ENCODE data around the gene MORC1. TPM values are rescaled to one million over a fixed set of nuclear protein-coding genes. Genes with fewer than 3 reads are reported as not detected.

The MORC1 gene
- total RNA-seq, 2 donors from 2014 or later: not detected

GRCh38 chr3:109066864-109067263 lies 51.1 kb downstream of the MORC1 start:
- H3K36me3 ChIP-seq: no peaks in the 10 kb centered on the region
- no peak for TF ChIP-seq CTCF (IDR thresholded peaks at IDR 0.05)
- no peak overlapping the region for H3K27ac ChIP-seq
- H3K4me1 ChIP-seq: peaks cover 0 to 6% of the 10 kb centered on the region in 2 donors
- no peaks in the 10 kb centered on the region for H3K9me3 ChIP-seq
- DNase-seq (ENCODE audit: low spot score): no peak
- H3K4me3 ChIP-seq: no peak overlapping the region
- no peaks in the 10 kb centered on the region for H3K27me3 ChIP-seq

GRCh38 chr3:109059264-109059663 lies 58.7 kb downstream of the MORC1 start:
- Histone ChIP-seq H3K27me3 (no peaks in the 10 kb centered on the region), H3K4me3 (no peak overlapping the region), H3K4me1 (no peaks in the 10 kb centered on the region), H3K27ac (no peak overlapping the region), H3K9me3 (no peaks in the 10 kb centered on the region), H3K36me3 (no peaks in the 10 kb centered on the region)
- TF ChIP-seq CTCF (IDR thresholded peaks at IDR 0.05): no peak
- DNase-seq (ENCODE audit: low spot score): no peak

- Histone ChIP-seq H3K4me3 (no peak overlapping the region), H3K4me1 (no peaks in the 10 kb centered on the region), H3K27me3 (no peaks in the 10 kb centered on the region), H3K9me3 (no peaks in the 10 kb centered on the region), H3K36me3 (no peaks in the 10 kb centered on the region), H3K27ac (no peak overlapping the region)
- TF ChIP-seq CTCF (IDR thresholded peaks at IDR 0.05): no peak
- DNase-seq (ENCODE audit: low spot score): no peak
Observed at GRCh38 chr3:109057616-109058015, 60.3 kb downstream of the MORC1 start.

- Histone ChIP-seq H3K27ac (no peak overlapping the region), H3K9me3 (no peaks in the 10 kb centered on the region), H3K4me3 (no peak overlapping the region), H3K4me1 (no peaks in the 10 kb centered on the region), H3K36me3 (no peaks in the 10 kb centered on the region), H3K27me3 (no peaks in the 10 kb centered on the region)
- DNase-seq (ENCODE audit: low spot score): no peak
- TF ChIP-seq CTCF (IDR thresholded peaks at IDR 0.05): no peak
Observed at GRCh38 chr3:109057056-109057455, 60.9 kb downstream of the MORC1 start.

- no peaks in the 10 kb centered on the region for H3K4me1 ChIP-seq
- H3K4me3 ChIP-seq: no peak overlapping the region
- no peaks in the 10 kb centered on the region for H3K27me3 ChIP-seq
- no peaks in the 10 kb centered on the region for H3K9me3 ChIP-seq
- no peaks in the 10 kb centered on the region for H3K36me3 ChIP-seq
- DNase-seq (ENCODE audit: low spot score): no peak
- peak in 1 of 2 donors; percentile 43 for TF ChIP-seq CTCF (IDR thresholded peaks at IDR 0.05)
- H3K27ac ChIP-seq: no peak overlapping the region
Observed at GRCh38 chr3:109050591-109051167, 67.3 kb downstream of the MORC1 start.

GRCh38 chr3:109047366-109047765 lies 70.6 kb downstream of the MORC1 start:
- TF ChIP-seq CTCF (IDR thresholded peaks at IDR 0.05): no peak
- Histone ChIP-seq H3K27me3 (no peaks in the 10 kb centered on the region), H3K9me3 (no peaks in the 10 kb centered on the region), H3K27ac (no peak overlapping the region), H3K4me1 (no peaks in the 10 kb centered on the region), H3K36me3 (no peaks in the 10 kb centered on the region), H3K4me3 (no peak overlapping the region)
- no peak for DNase-seq (ENCODE audit: low spot score)

Data from right atrium auricular region (tissue), 2 donors.